Fibroblast of skin of left biceps (primary cell): Measurements from ENCODE around the gene UCKL1.
"Not testable (repeated sequence)": the region's sequence is repeated elsewhere in the genome, so short reads cannot be mapped to it uniquely, and the experiment has no call there.

Source experiments
- DNase-seq, 2 experiments: peaks; one replicate each; pipeline ENCODE4 v3.0.0-alpha.2; 2013; ENCODE audit warnings: low read depth in 2 of 2

The UCKL1 gene

DNA sequence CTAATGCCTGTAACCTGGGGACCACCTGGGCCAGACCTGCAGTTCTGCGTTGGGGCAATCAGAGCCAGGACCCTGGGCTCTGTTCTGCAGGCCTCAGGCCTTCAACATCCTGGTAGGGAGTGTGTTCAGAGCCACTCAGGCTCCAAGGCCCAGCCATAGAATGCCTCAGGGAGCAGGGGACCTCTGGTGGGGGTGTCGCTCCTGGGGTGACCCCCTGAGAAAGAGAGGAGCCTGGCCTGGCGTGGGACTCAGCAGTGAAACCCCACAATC is 12.5 kb downstream of the UCKL1 start:
- DNase-seq, result no peak

DNA sequence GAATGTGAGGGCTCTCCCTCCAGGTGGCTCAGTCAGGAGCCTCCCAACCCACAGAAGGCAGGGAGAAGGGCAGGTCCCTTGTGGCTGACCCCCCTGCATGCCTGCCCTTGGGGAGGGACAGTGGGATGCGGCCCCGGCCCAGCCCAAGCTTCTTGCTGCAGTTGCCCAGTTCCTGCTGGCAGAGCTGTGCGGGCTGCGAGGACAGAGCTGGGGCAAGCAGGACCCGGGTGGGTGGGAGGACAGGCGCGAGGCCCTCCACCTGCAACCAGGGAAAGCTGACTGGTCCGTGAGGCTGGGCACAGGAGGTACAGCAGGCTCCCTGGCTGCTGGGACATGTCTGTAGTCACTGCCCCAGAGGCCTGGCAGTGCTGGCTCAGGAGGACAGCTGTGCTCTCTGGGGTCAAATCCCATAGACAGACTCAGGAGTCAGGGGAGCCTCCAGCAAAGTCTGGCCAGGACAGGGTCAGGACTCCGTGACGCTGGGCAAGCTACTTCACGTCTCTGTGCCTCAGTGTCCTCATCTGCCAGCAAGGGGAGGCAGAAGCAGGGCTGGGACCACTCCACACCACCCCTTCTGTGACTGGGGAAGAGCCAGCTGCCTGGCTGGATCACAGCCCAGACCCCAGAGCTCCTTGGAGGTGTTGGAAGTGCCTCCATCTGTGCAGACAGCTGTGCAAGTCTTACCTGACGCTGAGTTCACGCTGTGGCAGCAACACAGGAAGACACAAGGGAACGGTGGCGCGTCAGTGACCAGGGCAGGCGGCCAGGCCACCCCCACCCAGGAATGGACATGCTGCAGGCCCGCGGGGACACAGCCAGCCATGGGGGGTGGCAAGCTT is 13.0 kb downstream of the UCKL1 start:
- DNase-seq, result no peak

- no peak for DNase-seq
These were observed 13.8 kb downstream of the UCKL1 start for GRCh38 chr20:63942250-63942951.

GRCh38 chr20:63941282-63942081 is 14.7 kb downstream of the UCKL1 start:
- no peak for DNase-seq

GRCh38 chr20:63940472-63941266 is 15.5 kb downstream of the UCKL1 start:
- no peak for DNase-seq

DNA sequence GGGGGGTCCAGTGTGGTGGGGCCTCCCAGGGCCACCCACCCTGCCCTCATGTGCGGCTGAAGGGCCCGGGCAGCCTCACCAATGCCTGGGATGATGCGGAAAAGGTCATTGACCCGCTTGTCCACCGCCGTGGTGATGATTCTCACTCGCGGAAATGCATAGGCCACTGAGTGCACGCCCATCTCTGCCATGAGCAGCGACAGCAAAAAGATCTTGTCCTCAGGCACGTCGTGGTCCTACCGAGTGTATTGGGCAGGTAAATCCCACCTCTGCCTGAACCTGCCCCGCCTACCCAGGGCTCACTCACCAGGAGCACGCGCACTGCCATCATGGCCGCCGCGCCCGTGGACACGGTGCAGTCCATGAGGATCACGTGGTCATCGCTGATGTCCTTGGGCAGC is 16.1 kb downstream of the UCKL1 start:
- DNase-seq, result no peak

GRCh38 chr20:63939061-63939935 is 16.9 kb downstream of the UCKL1 start:
- no peak for DNase-seq

- no peak for DNase-seq
These were observed 18.6 kb downstream of the UCKL1 start for GRCh38 chr20:63937596-63937995.

- DNase-seq, result no peak
These were observed 20.8 kb downstream of the UCKL1 start for GRCh38 chr20:63935447-63935846.

DNA sequence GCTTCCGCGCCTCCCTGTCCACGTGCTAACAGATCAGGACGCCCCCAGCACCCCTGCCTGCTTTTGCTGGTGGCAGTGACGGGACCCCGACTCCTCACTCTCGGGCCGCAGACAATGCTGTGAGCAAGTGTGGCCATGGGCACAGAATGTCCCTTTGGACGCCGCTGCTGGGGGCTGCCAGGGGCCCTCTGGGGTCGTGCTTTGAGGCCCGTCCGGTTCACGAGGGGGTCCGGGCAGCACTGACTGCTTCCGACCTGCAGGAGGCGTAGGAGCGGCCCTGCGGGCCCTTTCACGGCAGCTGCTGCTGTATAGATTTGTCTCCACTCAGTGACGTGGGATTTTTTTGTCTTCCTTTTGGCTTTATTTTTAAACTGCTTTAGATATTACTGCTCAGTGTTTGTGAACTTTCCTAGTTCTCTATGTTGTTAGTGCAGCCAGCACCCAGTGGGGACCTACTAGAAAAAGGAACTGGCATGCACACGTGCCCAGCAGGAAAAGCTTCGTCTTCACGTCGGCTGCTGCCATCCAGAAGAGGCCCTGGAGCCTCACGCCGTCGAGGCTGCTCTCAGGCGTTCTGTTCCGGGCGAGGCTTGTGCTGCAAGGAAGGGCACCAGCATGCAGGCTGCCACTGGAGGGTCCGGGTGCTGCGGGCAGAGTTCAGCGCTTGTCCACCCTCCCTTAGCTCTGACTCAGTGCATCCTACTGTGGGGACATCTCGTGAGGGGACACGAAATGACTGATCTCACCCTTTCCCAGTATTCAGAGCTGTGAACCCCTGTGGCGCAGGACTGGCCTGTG is 21.7 kb downstream of the UCKL1 start:
- no peak for DNase-seq

DNA sequence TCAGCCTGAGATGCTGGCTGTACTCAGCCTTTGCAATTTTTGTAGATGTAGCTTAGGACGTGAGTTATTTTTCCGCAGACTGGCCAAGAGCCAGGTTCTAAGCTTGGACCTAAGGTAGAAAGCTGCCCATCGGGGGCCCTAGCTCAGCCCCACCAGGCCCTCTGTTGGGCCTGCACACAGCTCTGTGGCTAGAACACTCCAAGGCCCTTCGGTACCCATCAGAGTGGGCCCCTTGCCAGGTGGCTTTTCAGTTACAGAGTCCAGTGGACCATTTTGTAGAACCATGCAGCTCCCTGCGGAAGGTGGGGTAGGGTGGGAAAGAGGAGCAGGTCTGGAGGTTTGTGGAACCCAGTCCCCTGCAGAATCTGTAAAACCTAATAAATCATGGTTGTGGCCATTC is 22.6 kb downstream of the UCKL1 start:
- no peak for DNase-seq

GRCh38 chr20:63932606-63933160 is 23.5 kb downstream of the UCKL1 start:
- no peak for DNase-seq

- DNase-seq, result no peak
These were observed 24.5 kb downstream of the UCKL1 start for GRCh38 chr20:63931735-63932134.

GRCh38 chr20:63930971-63931553 is 25.2 kb downstream of the UCKL1 start:
- DNase-seq, result no peak

GRCh38 chr20:63929473-63929883 is 26.7 kb downstream of the UCKL1 start:
- DNase-seq, result not testable (repeated sequence)

DNA sequence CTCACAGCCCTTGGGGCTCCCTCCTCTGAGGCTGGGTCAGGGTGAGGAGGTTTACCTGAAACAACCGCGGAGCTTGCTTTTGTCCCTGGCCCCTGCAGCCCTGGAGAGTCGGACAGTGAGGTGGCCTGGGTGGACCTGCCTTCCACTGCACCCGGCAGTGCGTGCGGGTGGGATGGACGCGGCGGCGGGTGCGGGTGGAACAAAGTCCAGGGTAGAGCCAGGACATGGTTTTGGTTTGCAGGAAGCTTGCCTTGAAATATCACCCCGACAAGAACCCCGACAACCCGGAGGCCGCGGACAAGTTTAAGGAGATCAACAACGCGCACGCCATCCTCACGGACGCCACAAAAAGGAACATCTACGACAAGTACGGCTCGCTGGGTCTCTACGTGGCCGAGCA is 27.1 kb downstream of the UCKL1 start:
- DNase-seq, result no peak

DNA sequence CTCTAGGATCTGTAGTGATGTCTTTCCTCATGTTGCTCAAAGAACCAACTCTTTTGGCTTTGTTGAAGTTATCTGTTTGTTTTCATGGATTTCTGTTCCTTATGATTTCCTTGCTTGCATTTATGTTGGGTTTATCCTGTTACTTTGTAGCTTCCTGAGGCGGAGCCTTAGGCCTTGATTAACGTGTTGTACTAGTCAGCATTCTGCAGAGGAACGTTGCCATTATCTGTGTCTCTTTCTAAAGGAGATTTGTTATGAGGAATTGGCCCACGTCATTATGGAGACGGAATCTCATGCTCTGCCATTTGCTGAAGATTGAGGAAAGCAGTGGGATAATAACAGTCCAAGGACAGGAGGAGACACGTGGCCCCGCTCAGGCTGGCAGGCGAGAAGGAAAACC is 29.9 kb downstream of the UCKL1 start:
- DNase-seq, result no peak

DNA sequence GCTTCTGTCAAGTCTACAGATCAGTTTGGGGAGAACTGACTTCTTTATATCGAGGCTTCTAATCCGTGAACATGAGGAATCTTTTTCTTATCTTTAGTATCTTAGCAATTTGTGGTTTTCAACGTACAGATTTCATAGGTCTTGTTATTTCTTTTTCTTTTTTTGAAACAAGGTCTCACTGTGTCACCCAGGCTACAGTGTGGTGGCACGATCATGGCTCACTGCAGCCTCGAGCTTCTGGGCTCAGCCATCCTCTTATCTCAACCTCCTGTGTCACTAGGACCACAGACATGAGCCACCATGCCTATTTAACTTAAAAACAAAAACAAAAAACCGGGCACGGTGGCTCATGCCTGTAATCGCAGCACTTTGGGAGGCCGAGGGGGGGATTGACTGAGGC is 32.0 kb downstream of the UCKL1 start:
- no peak for DNase-seq

DNA sequence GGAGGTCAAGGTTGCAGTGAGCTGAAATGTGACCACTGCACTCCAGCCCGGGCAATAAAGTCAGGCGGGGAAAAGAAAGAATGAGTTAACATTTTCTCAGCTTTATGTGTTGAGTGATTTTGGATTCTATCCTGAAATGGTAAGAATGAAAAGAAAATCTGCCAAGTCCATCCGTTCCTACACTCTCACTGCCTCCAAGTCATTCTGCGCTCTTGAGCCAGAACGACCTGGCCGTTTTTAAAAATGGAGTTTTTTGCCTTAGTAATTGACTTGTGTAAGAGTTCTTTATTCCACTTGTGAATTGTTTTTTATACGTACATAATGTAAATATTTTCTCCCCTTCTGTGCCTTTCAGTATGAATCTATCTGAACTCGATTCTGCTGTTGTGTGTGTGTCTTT is 32.6 kb downstream of the UCKL1 start:
- DNase-seq, result no peak
